C4-2B (cell line): ENCODE data around the gene BMP7.

Source experiments
- ZFX ChIP-seq: fragments of 450-650 bp; IDR thresholded peaks from 2 replicates; pipeline ENCODE4 v1.6.1; 2017
- TF ChIP-seq, protein P1 (sequence below): fragments of 450-650 bp; conservative IDR thresholded peaks from 2 replicates; pipeline ENCODE4 v1.5.1; 2017; ENCODE audit warnings: mild to moderate bottlenecking

DNA sequence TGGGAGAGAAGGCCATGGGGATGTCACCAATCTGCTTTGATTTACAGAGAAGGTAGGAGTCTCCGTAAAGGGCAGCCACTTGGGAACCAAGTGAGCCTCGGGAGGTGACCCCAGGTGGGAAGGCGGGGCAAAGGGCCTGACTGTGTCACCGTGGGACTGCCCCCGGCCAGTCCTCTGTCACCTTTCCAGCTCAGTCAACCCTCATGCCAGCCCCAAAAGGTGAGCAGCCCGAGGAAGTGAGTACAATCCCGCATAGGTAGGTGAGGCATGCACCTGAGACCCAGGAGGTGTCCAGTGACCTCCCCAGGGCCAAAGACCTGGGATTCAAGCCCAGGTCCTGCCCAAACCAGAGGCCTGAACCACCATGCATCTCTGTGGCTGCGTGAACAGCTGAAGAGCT is 36.2 kb downstream of the BMP7 start:
- TF ChIP-seq, protein P1, sequence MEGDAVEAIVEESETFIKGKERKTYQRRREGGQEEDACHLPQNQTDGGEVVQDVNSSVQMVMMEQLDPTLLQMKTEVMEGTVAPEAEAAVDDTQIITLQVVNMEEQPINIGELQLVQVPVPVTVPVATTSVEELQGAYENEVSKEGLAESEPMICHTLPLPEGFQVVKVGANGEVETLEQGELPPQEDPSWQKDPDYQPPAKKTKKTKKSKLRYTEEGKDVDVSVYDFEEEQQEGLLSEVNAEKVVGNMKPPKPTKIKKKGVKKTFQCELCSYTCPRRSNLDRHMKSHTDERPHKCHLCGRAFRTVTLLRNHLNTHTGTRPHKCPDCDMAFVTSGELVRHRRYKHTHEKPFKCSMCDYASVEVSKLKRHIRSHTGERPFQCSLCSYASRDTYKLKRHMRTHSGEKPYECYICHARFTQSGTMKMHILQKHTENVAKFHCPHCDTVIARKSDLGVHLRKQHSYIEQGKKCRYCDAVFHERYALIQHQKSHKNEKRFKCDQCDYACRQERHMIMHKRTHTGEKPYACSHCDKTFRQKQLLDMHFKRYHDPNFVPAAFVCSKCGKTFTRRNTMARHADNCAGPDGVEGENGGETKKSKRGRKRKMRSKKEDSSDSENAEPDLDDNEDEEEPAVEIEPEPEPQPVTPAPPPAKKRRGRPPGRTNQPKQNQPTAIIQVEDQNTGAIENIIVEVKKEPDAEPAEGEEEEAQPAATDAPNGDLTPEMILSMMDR: no peak
- no peak for TF ChIP-seq ZFX
